Stimulated activated CD8-positive, alpha-beta memory T cell treated with anti-CD3 and anti-CD28 coated beads, Interleukin-12 subunit alpha, Interleukin-12 subunit beta, amount 100 ng/mL, for 24 hours (primary cell): Measurements from ENCODE around the gene PKNOX2.

ENCODE experiments used
- DNase-seq: peaks from one replicate; pipeline ENCODE4 v3.0.0-alpha.2; 2020; ENCODE audit errors: extremely low read depth

The PKNOX2 gene

GRCh38 chr11:125357551-125357950, 193.0 kb downstream of the PKNOX2 start:
- no peak for DNase-seq

DNA sequence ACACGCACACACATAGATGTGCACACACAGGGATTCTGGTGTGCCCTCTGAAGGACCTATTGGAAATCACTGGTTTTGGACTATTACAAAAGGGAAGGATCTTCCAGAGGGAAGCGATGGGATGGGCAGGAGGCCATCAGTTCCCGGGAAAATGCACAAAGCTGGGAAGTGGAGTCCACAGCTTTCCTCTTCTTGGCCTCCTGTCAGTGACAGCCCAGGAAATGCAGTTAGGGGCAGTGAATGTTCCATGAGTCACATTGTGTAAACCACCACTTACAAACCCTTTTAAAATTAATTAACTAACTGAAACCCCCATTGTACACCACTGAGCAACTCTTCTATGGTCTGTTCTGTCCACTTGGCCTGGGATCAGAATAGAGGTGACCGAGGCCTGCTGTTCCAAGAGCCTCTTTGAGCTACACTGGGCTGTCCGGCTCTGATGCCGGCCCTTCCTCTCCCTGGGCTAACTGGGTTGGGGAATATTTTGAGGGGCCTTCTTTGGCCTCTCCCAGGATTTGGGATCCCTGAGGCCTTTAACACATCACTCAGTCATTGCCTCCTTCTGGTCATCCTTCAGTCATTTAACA, 193.8 kb downstream of the PKNOX2 start:
- DNase-seq = no peak

DNA sequence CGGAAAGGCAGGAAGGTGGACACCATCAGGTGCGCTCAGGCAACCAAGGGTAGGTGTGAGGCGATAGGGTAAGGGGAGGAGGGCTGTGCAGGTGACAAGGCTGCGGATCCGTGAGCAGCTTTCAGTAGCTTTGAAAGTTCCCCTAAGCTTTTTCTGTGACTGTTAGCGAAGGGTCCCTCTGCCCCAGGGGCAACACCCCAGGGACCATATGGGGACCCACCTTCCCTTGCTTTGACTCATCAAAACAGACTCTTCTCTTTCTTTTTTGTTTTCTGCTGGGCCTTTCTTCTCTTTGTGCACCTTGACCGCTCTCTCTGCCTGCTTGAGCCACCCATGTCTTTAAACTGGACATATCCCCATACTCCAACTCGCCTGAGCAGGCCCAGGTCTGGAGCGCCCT, 194.6 kb downstream of the PKNOX2 start:
- DNase-seq = no peak

GRCh38 chr11:125360066-125360465, 195.5 kb downstream of the PKNOX2 start:
- DNase-seq = no peak

DNA sequence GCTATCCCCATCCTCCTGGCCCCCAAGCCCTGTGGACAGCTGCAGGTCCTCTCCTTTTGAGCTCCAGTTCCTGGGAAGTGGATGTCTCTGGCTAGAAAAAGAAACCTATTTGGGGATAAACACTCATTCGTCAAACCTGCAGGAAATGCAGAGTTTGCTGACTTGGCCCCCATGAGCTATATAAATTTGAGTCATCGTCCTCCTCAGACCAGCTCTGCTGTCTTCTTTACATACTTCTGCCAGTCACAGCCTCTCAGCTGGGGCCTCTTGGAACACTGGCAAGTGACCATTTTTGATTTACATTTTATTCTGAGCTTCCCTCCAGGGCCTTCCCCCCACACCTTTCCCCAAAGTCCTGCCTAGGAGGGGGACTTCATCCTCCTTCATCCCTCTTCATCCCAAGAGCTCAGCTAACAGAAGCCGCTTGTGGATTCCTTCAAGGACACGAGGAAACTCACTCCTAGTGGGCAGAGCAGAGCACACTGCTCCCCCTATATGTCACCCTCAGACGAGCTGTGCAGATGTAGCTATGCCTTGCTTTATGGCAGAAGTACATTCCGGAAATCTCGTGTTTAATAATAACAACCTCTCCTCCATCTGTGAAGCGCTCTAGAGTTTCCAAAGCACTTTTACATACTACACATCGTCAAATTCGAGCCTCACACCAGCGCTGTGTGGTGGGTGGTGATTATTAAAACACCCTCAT, 199.7 kb downstream of the PKNOX2 start:
- no peak for DNase-seq

DNA sequence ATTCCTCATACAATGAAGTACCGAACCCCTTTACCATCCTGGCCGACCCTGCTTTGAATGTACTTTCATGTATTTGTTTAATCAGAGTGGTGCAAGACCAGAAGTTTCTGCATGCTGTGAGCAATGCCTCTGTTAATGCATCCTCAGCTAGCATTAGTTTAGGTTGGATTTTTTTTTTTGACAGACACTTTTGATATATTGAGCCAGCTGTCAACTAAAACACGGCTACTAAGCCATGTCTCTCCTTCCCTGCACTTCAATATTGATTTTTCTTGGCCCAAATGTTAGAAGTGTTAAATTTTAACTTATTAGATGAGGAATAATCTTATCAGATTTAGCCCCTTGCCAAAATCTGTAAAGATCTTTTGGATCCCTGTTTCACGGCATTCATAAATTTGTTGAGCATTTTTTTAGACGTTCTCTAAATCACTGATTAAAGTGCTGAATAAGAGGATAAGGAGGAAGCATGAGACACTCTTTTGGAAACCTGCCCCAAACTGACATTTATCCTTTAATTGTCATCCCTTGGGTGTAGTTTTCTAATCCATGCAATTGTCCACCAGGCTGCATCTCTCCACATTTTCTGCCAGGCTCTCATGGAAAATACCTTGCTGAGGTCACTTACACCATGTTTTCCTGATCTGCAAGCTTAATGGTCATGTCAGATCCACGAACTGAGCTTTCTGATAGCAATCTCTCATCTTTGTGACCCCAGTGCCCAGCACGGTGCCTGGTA, 200.8 kb downstream of the PKNOX2 start:
- no peak for DNase-seq

- no peak for DNase-seq
Measured at GRCh38 chr11:125367710-125368109, 203.2 kb downstream of the PKNOX2 start.

GRCh38 chr11:125368757-125369156, 204.2 kb downstream of the PKNOX2 start:
- DNase-seq = no peak

DNA sequence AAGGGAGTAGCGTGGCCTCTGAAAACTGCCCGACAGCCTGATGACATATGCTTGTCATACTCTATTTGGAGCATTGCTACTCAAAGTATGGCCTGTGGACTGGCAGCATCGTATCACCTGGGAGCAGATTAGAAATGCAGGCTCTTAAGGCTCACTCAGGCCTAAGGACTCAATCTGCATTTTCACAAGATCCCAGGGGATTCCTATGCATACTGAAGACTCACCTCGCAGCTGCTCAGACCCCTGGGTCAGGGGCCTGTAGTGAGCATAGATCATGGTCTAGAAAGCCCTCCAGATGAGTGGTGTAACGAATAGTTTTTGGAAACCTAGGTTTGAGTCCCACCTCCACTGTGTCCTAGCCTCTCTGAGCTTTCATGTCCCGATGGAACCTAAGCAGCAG, 205.3 kb downstream of the PKNOX2 start:
- no peak for DNase-seq

DNA sequence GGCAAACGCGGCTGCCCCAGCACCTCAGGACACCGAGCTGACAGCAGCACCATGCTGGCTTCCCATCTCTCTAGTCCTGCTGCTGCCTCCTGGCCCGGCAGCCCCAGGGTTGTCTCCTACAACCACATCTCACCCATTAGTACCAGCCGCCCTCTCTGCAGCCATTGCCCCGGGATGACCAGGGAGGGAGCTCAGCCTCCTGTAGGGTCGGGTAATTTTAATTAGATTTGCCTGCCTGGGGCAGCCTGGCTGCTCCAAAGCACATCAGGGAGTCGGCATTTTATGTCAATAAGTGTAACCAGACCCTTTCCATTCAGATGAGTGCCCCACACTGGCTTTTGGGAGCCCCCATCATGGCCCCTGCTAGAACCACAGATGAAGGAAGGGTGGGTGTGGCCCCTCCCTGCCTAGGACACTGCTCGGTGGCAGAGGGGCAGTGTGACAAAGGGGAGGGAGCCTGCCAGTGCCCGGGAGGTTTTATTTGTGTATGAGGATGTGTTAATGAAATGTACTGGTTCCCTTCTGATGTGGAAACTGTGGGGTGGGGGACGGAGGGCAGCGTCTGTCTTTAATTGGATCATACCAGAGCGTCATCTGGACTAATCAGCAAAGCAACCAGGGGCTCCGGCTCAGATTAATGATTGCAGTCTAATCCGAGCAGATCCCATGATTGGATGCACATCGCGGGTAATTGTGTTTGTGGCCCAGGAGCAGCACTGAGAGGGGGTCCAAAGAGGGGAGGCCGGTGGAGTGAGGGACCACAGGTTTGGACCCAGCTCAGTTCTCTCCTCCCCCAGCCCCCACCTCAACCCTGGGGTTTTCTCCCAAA, 206.2 kb downstream of the PKNOX2 start:
- no peak for DNase-seq

GRCh38 chr11:125371431-125371935, 206.9 kb downstream of the PKNOX2 start:
- DNase-seq = no peak

DNA sequence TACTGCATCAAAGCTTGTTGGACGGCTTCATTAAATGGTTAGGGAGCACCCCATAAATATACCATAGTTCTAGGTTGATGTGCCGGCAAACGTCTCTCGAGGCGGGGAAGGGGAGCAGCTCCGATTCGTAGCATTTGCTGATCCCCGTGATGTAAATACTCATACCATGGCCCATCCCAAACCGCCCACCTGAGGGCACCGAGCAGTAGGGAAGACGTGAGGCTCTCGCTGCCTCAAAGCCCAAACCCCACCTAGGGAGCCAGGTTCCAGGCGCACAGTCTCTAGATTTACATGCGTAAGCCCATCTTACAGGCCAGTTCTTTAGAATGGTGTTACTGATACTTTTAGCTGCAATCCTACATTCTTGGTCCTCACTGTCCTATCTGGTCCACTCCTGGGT, 207.5 kb downstream of the PKNOX2 start:
- no peak for DNase-seq

DNA sequence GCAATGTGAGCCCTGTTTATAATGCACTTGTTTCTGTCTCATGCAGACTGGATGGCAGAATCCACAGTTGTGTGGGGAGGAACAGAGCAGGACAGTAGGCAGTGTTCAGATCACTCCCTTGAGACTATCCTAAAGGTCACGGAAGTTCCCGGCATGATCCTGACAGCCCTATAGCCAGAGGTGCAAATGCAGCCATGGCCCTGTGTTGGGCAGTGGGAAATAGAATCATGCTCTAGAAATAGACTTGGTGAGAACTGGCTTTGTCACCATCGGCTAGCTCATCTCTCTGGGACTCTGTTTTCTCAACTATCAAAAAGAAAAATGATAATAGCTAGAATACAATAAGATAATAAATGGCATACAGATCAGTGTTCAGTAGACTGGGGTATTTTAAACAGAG, 208.4 kb downstream of the PKNOX2 start:
- no peak for DNase-seq

GRCh38 chr11:125373426-125374391, 209.2 kb downstream of the PKNOX2 start:
- no peak for DNase-seq

GRCh38 chr11:125374398-125374797, 209.8 kb downstream of the PKNOX2 start:
- DNase-seq = no peak

GRCh38 chr11:125375146-125375545, 210.6 kb downstream of the PKNOX2 start:
- no peak for DNase-seq

DNA sequence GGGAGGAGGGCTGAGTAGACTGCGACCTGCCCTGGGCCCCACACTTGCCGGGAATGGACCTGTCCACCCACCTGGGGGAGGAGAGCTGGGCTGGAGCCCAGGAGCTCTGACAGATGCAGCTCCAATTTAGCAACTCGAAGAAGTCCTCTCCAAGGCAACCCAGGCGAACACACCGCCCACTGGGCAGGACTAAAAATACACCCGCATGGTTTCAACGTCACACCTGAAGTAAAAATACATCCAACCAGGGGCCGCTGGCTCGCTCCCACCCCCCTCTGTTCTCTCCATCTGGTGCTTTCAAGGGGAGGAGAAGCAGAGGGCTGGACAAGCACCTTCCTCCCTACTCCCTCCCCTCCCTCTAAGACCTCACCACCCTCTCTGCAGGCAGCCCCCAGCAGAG, 211.6 kb downstream of the PKNOX2 start:
- DNase-seq = no peak

DNA sequence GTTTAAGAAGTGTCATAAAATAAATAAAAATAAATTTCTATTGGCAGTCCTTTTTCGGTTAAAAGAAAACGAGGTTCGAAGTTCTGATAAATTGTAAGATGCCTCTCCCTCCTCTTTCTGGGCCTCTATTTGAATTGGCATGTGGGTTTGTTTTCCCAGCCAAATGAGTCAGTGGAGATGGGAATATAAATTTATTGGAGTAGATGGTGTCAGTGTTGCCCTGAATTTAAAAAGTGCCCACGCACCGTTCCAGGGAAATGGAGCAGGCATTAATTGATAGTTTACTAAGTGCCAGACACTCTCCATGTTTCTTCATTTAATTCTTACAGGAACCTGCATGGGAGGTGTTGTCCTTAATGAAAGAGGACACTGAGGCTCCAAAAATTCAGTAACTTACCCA, 212.3 kb downstream of the PKNOX2 start:
- no peak for DNase-seq

- no peak for DNase-seq
Measured at GRCh38 chr11:125378083-125378482, 213.5 kb downstream of the PKNOX2 start.

GRCh38 chr11:125378571-125378970, 214.0 kb downstream of the PKNOX2 start:
- no peak for DNase-seq

DNA sequence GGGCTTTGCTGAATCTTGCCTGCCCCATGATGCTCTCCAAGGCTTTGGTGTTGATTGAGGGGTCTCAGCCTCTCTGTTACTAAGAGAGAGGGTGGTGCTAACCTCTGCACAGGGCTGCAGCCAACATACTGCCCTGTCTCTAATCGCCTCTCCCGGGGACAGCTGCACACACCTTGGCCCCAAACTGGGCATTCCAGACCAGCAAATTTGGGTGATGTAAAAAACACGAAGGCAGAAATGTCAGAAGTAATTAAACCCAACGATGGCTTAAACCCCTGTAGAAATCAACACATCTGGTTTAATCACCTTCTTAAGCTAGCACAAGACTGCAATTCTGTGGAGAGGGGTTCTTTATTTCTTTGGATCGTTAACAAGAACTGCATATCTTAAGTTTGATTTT, 215.0 kb downstream of the PKNOX2 start:
- no peak for DNase-seq
